ENCODE results near the gene UNC80. TPM values are rescaled to one million over a fixed set of nuclear protein-coding genes. Genes with fewer than 3 reads are reported as not detected.

UNC80 gene
- total and polyA plus RNA-seq, 12 donors: 3.0 to 20.2 (median 6.3) TPM

DNA sequence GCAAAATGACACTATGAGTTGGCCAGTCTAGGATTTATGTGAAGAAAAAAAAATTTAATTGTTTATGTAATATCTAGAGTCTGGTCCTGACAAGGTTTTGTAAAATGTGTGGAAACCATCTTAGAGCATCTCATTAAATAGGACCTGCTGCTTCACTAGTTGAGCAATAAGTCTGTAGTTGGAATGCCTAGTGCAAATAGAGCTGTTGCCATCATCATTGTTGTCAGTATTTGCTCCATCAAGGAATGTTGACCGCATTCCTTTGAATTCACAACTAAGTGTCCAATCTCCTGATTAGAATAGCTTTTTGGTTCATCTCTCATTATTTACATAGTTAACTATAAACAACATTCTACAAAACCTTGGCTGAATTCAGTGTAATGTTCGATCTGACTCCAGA lies 198.6 kb downstream of the UNC80 start:
- DNase-seq: no peak
- Histone ChIP-seq H3K27ac (no peak overlapping the region), H3K36me3 (replicated peaks in 1 of 2) (no peaks in the 10 kb centered on the region), H3K4me1 (replicated peaks in 1 of 2) (no peaks in the 10 kb centered on the region), H3K9me3 (replicated peaks in 1 of 3) (no peaks in the 10 kb centered on the region), H3K27me3 (no peaks in the 10 kb centered on the region), H3K4me3 (no peak overlapping the region)
- WGBS, 4 donors: 87 to 93% (median 90%) methylated on average over 2 of the region's 2 CpGs
- TF ChIP-seq, protein P1, sequence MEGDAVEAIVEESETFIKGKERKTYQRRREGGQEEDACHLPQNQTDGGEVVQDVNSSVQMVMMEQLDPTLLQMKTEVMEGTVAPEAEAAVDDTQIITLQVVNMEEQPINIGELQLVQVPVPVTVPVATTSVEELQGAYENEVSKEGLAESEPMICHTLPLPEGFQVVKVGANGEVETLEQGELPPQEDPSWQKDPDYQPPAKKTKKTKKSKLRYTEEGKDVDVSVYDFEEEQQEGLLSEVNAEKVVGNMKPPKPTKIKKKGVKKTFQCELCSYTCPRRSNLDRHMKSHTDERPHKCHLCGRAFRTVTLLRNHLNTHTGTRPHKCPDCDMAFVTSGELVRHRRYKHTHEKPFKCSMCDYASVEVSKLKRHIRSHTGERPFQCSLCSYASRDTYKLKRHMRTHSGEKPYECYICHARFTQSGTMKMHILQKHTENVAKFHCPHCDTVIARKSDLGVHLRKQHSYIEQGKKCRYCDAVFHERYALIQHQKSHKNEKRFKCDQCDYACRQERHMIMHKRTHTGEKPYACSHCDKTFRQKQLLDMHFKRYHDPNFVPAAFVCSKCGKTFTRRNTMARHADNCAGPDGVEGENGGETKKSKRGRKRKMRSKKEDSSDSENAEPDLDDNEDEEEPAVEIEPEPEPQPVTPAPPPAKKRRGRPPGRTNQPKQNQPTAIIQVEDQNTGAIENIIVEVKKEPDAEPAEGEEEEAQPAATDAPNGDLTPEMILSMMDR (IDR thresholded peaks at IDR 0.05): no peak
- TF ChIP-seq POLR2A (IDR thresholded peaks at IDR 0.05): no peak
- intact Hi-C loops (cut with DNase I): no loop called here

DNA sequence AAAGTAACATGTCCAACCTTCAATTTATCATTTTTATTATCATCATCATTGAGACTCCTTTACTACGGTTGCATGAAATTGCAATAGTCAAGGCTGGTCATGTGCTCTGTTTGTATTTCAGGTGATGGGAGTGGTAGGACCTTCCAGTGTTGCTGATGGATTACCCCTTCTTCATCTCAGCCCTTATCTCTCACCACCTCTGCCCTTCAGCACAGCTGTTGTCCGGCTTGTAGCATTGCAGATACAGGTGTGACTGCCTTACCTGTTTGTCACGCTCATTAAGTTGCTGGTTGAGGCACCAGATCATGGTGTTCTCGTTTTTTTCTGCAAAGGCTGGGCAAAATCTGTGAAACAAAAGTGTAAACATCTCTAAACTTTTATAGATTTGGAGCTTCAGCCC lies 199.1 kb downstream of the UNC80 start:
- Histone ChIP-seq H3K36me3 (replicated peaks in 1 of 2) (no peaks in the 10 kb centered on the region), H3K9me3 (replicated peaks in 1 of 3) (no peaks in the 10 kb centered on the region), H3K4me1 (replicated peaks in 1 of 2) (no peaks in the 10 kb centered on the region), H3K27ac (no peak overlapping the region), H3K27me3 (no peaks in the 10 kb centered on the region), H3K4me3 (no peak overlapping the region)
- no peak for DNase-seq
- WGBS, 4 donors: 75 to 87% (median 76%) methylated on average over 4 of the region's 4 CpGs
- no peak for TF ChIP-seq POLR2A (IDR thresholded peaks at IDR 0.05)
- TF ChIP-seq, protein P1 (IDR thresholded peaks at IDR 0.05): no peak
- intact Hi-C loops (cut with DNase I): no loop called here

DNA sequence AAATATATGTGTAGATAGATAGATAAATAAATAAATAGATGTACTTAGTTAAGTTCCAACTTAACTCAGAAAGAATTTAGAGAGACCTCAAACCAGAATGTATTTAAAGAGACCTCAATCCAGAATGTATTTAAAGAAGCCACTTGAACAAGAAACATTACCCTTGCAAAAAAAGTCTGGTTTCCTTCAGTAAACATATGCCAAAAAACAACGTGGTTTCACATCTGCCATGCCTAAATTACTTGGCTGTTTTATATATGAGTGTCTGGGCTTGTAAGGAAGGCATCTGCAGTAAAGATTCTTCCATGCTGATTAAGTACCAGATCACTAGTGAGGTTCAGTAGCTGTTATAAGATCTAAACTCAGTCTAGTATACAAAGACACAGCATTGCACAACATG lies 201.7 kb downstream of the UNC80 start:
- H3K36me3 ChIP-seq (replicated peaks in 1 of 2): no peaks in the 10 kb centered on the region
- H3K4me1 ChIP-seq (replicated peaks in 1 of 2): no peaks in the 10 kb centered on the region
- no peaks in the 10 kb centered on the region for H3K27me3 ChIP-seq
- intact Hi-C loops (cut with DNase I): no loop called here
- no peak overlapping the region for H3K27ac ChIP-seq
- TF ChIP-seq POLR2A (IDR thresholded peaks at IDR 0.05): no peak
- TF ChIP-seq, protein P1 (IDR thresholded peaks at IDR 0.05): no peak
- no peaks in the 10 kb centered on the region for H3K9me3 ChIP-seq (replicated peaks in 1 of 3)
- H3K4me3 ChIP-seq: no peak overlapping the region
- 29 to 50% (median 38%) methylated on average over 1 of the region's 1 CpG for WGBS, 4 donors
- DNase-seq: no peak

DNA sequence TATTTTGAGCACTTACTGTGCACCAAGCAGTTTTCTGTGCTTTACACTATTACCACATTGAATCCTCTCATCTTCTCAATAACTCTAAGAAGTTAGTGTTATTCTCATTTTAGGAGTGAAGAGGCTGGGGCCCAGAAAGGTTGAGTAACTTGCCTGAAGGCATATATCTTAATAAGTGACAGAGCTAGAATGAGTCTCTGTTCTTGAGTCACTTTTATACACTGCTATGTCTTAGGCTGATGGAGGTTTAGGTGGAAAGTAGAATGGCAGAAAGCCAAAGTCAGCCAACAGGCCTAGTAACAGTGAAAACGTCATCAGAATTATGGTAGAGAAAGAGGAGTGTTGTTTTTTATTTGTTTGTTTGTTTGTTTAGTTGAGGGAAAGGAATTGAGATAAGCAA lies 202.9 kb downstream of the UNC80 start:
- intact Hi-C loops (cut with DNase I): no loop called here
- Histone ChIP-seq H3K9me3 (replicated peaks in 1 of 3) (no peaks in the 10 kb centered on the region), H3K27me3 (no peaks in the 10 kb centered on the region), H3K36me3 (replicated peaks in 1 of 2) (no peaks in the 10 kb centered on the region), H3K27ac (no peak overlapping the region), H3K4me1 (replicated peaks in 1 of 2) (no peaks in the 10 kb centered on the region), H3K4me3 (no peak overlapping the region)
- DNase-seq: no peak
- TF ChIP-seq POLR2A (IDR thresholded peaks at IDR 0.05): no peak
- TF ChIP-seq, protein P1 (IDR thresholded peaks at IDR 0.05): no peak
- WGBS, 4 donors: 31 to 71% (median 58%) methylated on average over 1 of the region's 1 CpG

Measured in adrenal gland (tissue), 12 donors.